HG03039 (cell line): ENCODE data around the gene TTC7B.

Experiments
- ATAC-seq: cut with Tn5 transposase; IDR thresholded peaks from one replicate; pipeline ENCODE4 v1.9.1; 2021; ENCODE audit warnings: mild to moderate bottlenecking, moderate library complexity; ENCODE audit not compliant: unreplicated experiment

The TTC7B gene

DNA sequence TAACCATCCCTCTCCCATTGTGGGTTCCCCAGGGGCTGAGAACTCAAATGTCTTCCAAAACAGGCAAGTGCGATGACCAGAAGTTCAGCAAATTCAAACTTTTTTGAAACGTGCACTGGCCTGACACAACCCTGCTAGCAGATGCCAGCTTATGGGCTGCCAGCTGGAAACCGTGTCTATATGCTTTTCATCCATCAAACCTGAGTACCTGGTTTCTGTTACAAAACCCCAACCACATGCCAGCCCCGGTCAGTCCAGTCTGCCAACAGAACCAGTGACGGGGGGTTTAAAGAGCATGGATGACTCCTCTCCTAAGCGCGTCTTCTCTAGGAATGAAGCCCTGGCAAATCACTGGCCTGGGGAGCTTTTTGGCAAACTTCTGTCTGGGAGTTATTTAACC is 189.7 kb downstream of the TTC7B start:
- no peak for ATAC-seq

DNA sequence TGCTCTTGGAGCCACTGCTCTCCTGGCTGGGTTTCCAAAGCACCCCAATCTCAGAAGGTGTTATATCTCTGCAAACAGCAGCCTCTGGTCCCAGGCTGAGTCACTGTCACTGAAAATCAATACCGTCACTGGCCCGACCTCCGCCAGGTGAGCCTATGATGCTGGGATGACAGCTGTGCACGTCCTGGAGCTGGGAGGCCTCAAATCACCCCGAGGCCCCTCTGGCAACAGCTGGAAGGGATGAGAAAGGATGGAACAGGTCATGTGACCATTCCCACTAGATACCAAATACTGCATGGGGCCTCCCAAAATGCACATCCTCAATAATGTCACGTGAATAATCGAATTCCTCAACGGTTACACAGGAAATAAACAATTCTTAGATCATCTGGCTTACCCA is 190.8 kb downstream of the TTC7B start:
- ATAC-seq, result no peak

DNA sequence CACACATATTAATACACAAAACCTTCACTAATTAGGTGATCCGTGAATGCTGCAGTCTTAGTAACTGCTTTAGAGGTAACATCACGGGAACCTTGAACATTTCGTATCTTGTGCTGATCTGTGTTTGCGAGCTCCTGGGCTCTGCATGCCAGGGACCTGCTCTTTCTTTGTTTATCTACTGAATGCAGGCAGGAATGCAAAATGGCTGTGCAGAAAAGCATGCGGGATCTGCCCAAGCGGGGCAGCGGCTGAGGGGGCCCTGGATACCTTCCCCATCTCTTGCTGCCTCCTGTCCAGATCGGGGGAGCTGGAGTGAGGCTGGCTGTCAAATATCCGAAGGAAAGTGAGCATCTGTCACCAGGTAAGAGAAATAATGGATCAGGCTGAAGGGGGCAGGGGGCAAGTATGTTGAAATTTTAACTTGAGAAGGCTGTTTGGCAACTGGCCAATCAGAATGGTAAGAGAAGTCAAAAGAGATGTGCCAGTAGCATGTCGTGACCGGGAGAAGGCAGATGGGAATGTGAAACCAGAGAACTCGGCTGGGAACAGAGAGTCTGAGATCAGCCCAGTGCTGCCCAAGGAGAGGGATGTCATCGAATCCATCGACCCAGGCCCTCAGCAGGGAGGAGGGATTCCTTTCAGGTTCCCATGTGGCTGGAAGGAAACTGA is 191.4 kb downstream of the TTC7B start:
- ATAC-seq, result no peak

DNA sequence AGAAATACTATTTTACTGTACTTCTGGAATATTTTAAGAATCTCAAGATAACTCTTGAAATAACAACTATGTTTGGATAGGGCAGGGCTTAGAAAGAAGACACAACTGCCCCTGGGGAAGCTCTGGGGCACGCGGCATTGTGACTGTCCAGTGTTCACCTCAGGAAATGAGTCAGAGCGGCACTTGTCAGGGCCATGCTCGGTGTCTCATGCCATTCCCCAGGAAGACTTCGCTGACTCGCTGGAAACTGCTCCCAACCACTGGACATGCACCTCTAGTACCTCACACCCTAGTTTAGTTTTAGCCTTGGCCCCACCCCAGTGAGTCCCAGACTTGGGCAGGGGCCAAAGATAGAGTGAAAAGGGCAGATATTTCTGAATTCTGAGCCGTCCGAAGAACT is 192.0 kb downstream of the TTC7B start:
- ATAC-seq, result no peak

DNA sequence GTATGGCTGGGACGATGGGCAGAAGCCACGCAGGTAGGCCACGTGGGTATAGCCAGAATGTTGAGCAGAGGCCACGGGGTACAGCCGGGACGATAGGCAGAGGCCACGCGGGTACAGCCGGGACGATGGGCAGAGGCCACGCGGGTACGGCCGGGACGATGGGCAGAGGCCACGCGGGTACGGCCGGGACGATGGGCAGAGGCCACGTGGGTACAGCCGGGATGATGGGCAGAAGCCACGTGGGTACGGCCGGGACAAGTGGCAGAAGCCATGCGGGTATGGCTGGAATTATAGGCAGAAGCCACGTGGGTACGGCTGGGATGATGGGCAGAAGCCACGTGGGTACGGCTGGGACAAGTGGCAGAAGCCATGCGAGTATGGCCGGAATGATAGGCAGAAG is 195.0 kb downstream of the TTC7B start:
- ATAC-seq, result no peak

DNA sequence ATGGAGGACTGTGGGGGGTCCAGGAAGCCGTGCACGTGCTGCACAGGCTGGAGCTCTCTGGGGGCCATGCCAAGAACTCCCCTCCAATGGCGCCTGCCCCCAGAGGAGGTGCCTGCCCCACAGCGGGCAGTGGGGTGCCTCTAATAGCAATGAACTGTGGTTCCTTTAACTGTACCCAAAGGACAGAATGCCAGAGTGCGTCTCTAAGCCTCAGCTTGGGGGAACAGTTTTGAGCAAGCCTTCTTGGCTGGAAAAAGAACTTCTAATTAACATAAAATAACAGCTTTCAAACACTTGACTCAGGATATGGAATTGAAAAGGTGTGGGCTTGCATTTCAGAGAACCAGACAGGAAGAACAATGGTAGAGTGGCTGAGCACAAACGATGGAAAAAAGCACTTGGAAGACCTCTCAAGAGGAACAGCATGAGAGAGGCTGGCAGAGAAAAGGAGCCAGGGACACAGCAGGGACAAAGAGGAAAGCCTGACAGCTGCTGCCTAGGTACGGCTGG is 195.6 kb downstream of the TTC7B start:
- no peak for ATAC-seq

DNA sequence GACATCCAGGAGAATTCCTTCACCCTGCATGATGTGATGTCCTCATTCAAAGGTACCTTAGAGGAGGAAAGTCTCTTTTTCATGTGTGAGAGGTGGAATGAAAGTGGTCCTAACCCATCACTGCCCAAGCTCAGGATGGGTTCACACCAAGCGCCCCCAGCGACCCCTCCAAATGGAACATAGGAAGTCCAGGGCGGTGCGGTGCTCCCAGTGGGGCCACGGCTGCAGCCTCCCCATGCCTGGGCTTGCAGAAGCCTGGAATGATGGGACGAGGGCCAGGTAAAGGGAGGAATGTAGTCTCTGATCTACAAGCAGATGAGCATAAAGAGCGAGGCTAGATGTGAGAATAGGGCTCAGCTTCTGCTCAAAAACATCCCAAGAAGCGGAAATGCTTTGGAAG is 196.3 kb downstream of the TTC7B start:
- no peak for ATAC-seq

DNA sequence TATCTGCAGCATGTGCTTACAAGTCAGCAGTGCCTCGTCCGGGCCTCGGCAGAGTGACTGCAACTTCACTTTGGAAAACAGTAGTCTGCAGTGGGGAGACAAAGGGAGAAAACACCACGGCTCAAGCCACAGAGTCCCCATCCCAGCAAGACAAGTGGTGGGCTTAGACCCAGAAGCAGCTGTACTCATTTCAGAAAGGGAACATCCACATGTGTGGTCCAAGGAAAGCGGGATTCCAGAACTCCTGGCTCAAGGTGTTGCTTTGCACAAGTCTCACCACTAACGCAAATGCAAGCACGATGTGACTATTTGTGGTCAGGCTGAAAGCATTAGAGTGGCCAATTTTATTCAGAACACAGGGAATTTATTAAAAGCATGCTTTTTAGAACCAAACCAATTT is 198.3 kb downstream of the TTC7B start:
- ATAC-seq, result no peak

DNA sequence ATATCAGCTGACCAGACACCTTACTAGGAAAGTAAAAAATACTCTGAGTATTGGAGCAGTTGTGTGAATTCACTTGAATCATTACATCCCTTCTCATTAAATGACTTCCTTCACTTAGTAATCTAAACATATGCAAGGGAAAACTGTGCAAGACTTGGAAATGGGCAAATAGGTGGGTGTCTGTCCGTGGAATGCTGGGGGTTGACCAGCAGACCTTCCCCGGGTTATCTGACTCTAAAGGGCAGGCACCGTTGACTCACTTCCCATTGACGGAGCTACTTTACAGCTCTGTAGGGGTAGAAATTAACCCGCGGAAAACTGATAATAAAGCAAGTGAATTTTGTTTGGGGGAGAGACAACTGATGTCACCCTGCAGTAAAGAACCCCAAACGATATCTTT is 199.3 kb downstream of the TTC7B start:
- ATAC-seq, result no peak

DNA sequence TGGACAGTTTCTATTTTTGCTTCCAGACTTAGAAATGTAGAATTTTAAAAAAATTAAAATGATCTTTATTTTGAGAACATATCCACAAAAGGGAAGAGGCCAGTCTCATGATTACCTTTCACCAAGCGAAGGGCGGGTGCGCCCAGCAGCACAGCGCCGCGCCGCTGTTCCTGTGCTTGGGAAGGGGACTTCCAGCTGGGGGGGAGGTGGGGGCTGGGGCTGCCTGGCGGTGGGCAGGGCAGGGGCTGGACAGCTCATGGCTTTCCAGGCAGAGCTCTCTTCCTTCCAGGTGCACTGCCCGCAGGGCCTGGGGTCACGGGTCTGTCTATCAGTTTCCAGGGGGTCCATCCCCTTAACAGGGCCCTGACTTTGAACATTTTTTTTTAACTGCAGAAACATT is 199.9 kb downstream of the TTC7B start:
- ATAC-seq, result no peak

DNA sequence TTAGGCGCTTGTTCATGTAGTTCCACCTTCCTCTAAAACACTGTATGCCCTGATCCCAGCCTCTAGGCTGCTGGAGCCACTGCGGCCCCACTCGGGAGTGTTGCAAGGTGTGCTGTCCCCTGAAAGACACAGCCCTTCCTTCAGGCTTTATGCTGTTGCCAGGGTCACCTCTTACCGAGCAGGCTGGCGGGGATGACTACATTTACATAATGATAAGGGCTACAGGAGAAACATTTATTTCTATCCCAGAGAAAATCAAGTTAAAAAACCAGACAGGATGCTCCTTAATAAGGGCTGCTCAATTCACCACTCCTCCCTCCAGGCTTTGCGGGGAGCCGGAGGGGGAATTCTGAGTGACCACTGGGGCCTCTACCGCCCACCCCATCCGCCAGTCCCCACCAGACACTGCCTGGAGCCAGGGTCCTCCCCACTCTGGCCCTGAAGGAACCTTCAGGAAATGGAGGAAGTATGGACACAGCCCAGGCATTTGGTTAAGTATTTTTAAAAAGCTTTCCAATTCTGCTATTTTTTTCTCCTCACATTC is 200.6 kb downstream of the TTC7B start:
- no peak for ATAC-seq

DNA sequence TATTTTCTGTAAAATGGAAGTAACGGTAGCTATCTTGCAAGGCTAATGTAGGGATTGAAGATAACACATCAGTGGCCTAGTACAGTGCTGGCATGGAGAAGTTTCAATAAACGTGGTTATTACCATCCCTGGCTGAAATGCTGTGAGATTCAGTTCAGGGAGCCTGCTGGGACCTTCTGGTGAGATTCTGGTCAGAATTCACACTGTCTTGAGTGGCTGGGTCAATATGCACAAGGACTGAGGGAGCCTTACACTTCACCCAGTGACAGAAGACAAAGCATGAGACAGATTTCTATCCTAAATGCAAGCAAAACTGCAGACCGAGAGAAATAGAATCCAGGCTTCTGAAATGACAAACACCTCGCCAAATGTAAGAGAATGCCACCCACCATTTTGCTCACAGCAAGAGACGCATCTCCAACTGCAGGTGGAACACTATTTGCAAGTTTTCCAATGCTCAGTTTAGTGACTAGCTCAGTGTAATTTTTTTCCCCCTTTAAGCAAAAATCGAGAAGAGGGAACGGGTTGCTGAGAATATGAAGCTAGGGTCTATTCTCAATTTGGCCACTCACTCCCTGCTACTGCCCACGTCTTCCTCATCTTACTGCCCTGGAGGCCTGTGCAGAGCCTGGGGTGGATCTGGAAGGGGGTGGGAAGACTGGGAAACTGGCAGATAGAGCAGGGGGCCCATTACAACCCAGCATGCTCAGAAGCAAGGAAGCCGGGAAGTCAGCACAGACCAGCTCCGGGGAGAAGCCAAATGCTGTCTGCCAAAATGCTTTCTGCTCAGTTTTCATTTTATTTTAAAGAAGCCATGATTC is 201.3 kb downstream of the TTC7B start:
- no peak for ATAC-seq

DNA sequence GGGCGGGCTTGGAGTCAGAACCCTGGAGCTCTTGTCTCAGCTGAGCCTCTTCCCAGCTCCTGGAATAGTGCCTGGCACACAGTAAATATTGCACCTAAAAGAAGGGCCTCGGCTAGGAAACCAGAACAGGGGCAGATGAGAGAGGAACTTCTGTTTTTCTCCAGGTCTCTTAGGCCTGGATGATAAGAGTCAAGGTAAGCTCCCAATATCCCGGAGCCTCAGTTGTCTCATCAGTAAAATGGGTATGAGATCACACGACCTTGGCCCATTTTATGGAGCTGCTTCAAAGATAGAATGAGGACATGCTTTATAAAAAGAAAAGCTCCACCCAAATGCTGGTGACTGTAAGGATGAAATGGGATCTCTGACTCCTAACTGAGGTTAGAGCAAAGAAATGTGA is 202.2 kb downstream of the TTC7B start:
- ATAC-seq, result no peak

DNA sequence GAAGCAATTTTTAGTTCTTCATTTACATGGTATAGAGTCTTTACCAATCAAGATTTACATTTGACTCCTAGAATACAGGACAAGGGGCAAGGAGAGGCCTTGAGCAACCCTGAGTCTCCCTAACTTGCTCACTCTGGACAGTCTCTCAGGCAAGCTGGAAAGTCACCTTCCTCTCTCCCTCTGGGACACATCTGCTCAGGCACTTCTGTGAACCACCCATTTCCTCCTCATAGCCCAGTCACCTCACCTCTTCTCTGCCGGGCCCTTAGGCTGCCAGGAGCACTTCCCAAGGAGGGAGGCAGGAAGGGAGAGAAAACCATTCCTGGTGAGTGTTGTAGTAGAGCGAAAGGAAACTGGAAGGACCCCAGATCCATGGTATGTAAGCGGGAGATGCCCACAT is 202.8 kb downstream of the TTC7B start:
- no peak for ATAC-seq

DNA sequence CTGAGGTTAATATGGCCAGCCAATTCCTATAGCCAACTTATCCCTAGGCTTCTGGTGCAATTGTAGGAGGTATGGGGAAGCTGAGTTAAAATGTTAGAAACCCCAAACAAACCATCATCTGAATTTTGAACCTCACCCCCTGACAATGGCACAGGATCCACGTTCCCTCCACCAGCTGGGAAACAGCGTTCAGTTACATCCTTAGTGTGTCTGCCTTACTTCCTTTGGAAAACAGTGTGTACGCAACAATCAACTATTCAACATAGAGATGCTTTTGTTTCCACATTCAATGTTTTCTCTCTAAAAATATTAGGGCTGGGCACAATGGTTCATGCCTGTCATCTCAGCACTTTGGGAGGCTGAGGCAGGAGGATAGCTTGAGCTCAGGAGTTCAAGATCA is 203.4 kb downstream of the TTC7B start:
- ATAC-seq, result no peak

DNA sequence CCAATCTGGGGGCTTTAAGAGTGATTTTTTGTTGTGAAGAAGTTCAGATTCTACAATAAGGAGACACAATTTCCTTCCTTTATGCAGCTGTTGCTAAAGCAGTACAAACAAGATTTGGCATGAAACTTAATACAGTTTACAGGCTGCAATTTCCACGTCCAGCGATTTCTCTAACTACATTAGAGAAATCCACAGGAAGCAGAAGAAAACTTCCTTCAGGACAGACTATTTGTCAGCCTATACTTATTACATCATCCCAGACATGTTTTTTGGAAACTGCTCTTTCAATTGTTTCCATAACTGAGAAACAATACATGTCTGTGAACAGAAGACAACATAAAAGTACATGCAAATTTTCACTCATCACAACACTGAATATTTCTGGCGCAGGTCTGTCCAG is 204.3 kb downstream of the TTC7B start:
- no peak for ATAC-seq

DNA sequence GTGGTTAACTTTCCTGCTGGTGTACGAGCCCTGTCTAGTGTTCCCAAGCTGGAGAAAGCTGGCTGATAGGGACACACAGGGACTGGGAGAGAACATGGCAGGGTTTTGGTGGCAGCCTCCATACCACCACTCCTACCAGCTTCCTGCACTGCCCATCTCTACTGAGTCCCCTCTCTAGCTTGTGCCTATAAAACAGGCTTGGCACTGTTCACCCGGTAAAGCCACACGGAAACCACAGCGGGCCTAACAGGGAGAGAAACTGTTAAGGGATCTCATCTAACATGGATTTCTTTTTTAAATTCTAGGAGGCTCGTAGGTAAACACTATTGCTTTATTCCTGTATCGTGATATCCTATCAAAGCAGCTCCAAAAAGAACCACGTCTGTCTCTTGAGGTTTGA is 204.7 kb downstream of the TTC7B start:
- no peak for ATAC-seq

DNA sequence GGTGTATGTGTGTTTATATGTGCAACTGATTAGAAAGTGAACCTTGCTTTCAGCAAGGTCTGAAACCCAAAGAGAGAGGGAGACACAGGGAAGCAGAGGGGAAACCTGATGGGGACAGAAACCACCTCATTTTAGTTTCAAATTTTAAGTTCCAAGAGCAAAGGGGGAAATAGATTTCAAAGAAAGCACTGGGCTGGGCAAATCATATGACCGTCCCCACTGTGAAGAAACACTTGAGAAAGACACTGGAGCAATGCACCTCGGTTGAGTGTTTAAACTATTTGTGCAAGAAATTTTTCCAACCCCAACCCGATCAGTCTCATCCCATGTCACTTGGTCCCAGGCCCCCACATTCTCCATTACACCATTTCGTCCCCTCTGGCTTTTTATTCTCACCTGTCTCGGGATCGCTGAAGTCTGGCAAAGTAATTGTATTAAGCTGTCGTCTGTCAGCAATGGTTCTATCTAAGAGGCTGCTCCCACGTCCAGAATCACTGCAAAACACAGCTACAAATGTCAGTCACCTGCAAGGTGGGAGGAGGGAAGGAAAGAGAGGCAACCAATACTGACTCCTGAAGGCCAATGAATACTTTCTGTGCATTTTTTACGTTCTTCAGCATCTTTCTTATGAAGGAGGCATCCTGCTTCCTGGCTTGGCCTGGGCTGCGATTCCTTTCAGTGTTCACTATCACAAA is 205.7 kb downstream of the TTC7B start:
- ATAC-seq, result no peak

DNA sequence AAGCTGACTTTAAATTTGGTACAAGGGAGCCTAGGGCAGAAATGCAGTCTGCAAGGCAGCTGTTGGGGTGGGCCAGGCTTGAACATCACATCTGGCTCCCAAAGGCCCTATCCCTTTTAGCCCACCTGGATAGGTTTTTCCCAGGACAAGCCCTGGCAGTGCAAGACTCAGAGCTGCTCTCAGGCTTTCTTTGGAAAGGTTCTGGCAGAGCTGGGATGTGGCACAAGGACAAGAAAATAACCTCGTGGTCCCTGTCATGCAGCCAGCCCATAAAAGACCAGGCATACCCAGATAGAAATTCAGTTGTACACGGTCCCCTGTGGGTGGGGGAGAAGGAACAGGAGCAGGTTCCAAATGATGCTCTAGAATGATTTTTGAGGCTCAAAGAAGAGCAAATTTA is 206.9 kb downstream of the TTC7B start:
- ATAC-seq, result no peak

DNA sequence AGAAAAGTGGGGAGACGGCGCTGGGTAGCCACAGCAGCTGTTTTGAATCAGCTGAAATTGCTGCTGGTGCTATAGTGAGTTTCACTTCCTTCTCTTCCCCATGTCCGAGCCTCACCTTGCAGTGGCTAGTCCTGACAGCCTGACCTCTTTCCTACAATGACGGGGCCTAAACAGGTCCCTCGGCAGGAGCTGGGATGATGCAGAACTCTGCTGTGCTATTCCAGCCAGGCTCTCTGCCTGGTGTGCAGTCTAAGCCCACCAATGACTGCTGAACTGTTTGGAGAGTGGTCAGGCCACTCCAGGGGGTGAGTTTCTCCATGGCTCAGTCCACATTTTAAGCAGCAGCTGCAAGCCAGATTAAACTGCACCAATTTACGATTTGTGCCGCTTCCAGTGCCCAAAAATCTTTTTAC is 207.3 kb downstream of the TTC7B start:
- no peak for ATAC-seq

DNA sequence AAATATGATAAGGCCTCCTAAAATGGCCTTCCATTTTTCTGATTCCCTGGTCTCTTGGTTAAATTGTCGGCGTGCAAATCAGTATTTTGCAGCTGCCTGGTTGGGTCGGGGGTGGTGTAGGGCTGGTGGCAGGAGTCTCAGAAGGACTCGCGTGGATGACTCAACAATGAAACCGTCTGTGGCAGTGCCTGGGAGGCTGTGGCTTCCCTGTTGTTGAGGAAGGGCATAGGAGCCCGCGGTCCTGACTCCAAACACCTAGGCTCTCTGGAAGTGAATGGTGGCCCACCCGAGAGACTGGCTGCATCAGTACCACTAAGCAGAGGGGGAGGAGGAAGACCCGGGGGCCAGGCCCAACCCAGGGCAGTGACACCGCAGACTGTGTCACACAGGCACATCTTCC is 207.9 kb downstream of the TTC7B start:
- ATAC-seq, result no peak

DNA sequence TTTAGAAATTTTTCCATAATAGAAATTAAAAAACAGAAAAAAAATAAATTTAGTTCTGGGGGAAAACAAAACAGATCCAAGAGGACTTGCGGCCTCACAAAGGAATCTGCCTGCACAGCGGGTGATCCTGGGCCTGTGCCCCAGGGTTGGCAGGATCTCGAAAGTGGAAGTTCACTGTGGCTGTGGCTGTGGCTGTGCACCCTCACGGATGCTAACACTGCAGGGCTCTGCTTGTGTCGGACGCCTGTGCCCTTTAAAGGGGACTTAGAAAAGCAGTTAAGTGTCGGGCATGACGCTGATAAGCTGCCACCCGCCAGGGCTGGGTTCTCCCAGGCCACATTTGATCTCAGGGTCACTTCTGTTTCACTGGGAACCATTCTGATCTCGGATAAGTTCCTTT is 209.1 kb downstream of the TTC7B start:
- ATAC-seq, result no peak
